Mesendoderm (in vitro differentiated cells): ENCODE results near the gene UNC119.

ENCODE experiments used
- DNase-seq: peaks from one replicate; pipeline ENCODE4 v3.0.0; 2013
- H2AK5ac ChIP-seq: 2 replicates; pipeline ENCODE4 v1.6.1; 2013; ENCODE audit warnings: low read length, inconsistent platforms
- H2BK120ac ChIP-seq: 2 replicates; pipeline ENCODE4 v1.6.1; 2013; ENCODE audit warnings: low read depth, mild to moderate bottlenecking, low read length, moderate library complexity, mixed read lengths
- H2BK15ac ChIP-seq: replicated peaks from 2 replicates; pipeline ENCODE4 v1.6.1; 2013; ENCODE audit warnings: low read depth, mild to moderate bottlenecking, moderate library complexity
- H2BK5ac ChIP-seq: 2 replicates; pipeline ENCODE4 v1.6.1; 2013; ENCODE audit warnings: low read length, inconsistent platforms
- H3K18ac ChIP-seq: 2 replicates; pipeline ENCODE4 v1.6.1; 2013; ENCODE audit warnings: mild to moderate bottlenecking, low read length, mixed read lengths
- H3K23ac ChIP-seq: one replicate; pipeline ENCODE4 v1.6.1; 2013; ENCODE audit warnings: low read length
- H3K27ac ChIP-seq: 2 replicates; pipeline ENCODE4 v1.5.1; 2013; ENCODE audit warnings: low read depth, mild to moderate bottlenecking, inconsistent platforms, low read length, moderate library complexity
- H3K27me3 ChIP-seq: 2 replicates; pipeline ENCODE4 v1.6.1; 2013; ENCODE audit warnings: low read length, control low read depth, mild to moderate bottlenecking, inconsistent platforms; ENCODE audit not compliant: insufficient read depth, poor library complexity
- H3K36me3 ChIP-seq: 2 replicates; pipeline ENCODE4 v1.6.1; 2013; ENCODE audit warnings: low read length, inconsistent platforms; ENCODE audit not compliant: control insufficient read depth, insufficient read depth
- H3K4ac ChIP-seq: one replicate; pipeline ENCODE4 v1.6.1; 2013; ENCODE audit warnings: low read depth, mild to moderate bottlenecking, low read length, moderate library complexity
- H3K4me1 ChIP-seq: 2 replicates; pipeline ENCODE4 v1.6.1; 2013; ENCODE audit warnings: low read depth, low read length, inconsistent platforms; ENCODE audit not compliant: control insufficient read depth
- H3K4me2 ChIP-seq: 2 replicates; pipeline ENCODE4 v1.6.1; 2013; ENCODE audit warnings: low read length
- H3K4me3 ChIP-seq: 2 replicates; pipeline ENCODE4 v1.5.1; 2013; ENCODE audit warnings: mild to moderate bottlenecking, low read length
- H3K56ac ChIP-seq: one replicate; pipeline ENCODE4 v1.6.1; 2013; ENCODE audit warnings: low read length
- H3K79me1 ChIP-seq: 2 replicates; pipeline ENCODE4 v1.6.1; 2013; ENCODE audit warnings: low read length, inconsistent platforms
- H3K79me2 ChIP-seq: 2 replicates; pipeline ENCODE4 v1.6.1; 2013; ENCODE audit warnings: mild to moderate bottlenecking, low read length; ENCODE audit not compliant: control insufficient read depth, insufficient read depth
- H3K9ac ChIP-seq: 2 replicates; pipeline ENCODE4 v1.6.1; 2013; ENCODE audit warnings: low read length, inconsistent platforms
- H4K5ac ChIP-seq: one replicate; pipeline ENCODE4 v1.6.1; 2013; ENCODE audit warnings: low read length
- H4K8ac ChIP-seq: one replicate; pipeline ENCODE4 v1.6.1; 2013; ENCODE audit warnings: low read depth, mild to moderate bottlenecking, control low read depth, low read length, moderate library complexity
- whole genome bisulfite sequencing: extraction: QIAGEN DNeasy Blood & Tissue Kit; methylation state at CpG from one replicate; pipeline ENCODE4 v1.1.7; 2013; ENCODE audit warnings: low lambda C conversion rate, missing lambda C conversion rate; ENCODE audit not compliant: insufficient coverage; ENCODE audit errors: extremely low coverage; 5-methylcytosine and 5-hydroxymethylcytosine counted together

The UNC119 gene

DNA sequence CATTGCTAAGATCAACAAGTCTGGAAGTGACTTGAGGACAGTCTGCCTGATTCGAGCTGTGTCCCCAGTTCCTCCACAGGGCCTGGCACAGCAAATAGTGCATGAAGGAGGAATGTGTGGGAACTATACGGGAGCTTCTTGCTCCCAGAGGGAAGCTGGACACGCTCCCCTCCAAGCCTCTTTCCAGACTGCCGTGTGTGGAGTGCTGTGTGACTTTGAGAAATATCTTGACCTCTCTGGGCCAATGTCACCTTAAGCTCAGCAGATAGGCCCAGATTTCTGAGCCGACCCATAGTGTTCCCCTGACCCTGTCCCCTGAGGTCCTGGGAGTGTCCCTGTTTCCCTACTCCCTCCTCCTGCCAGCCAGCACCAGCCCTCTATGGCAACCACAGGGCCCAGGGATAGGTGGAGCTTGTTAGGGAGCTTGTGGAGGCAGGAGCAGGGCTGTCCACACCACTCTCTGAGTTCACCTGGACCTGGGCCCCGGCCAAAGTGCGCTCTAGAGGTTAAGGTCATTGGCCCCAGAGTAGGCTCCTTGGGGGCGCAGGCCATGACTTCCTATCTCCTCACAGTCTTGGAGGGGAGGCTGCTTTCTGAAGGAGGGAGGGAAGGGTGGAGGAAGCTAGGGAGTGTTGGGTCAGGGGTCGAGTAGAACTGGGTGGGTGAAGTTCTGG lies 52.6 kb downstream of the UNC119 start:
- Histone ChIP-seq H2BK120ac (no peak overlapping the region), H3K4me2 (no peak overlapping the region), H3K56ac (no peak overlapping the region), H4K5ac (no peak overlapping the region), H3K79me1 (no peaks in the 10 kb centered on the region), H4K8ac (no peak overlapping the region), H3K4me1 (no peaks in the 10 kb centered on the region), H2AK5ac (no peak overlapping the region), H3K23ac (no peak overlapping the region), H3K27ac (no peak overlapping the region), H3K9ac (no peak overlapping the region), H3K27me3 (no peaks in the 10 kb centered on the region), H2BK15ac (no peak overlapping the region), H3K79me2 (no peaks in the 10 kb centered on the region), H2BK5ac (no peak overlapping the region), H3K4me3 (no peak overlapping the region), H3K4ac (no peak overlapping the region), H3K18ac (no peak overlapping the region), H3K36me3 (no peaks in the 10 kb centered on the region)
- no peak for DNase-seq
- WGBS: no CpG with 5 or more reads among the region's 9 CpGs

DNA sequence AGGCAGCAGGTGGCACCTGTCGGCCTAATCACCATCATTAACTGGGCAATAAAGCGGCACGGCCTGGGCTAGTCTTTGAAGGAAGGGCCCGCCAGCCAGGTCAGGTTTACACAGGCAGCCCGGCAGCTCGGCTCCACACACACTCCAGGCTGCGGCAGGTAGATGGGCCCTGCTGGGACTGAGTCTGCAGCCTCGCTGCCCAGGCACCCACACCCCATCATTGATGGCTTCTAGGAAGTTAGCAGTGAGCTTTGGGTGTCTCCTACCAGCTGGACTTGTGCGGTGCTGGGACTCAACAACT lies 53.1 kb downstream of the UNC119 start:
- Histone ChIP-seq H3K4me3 (no peak overlapping the region), H2AK5ac (no peak overlapping the region), H3K9ac (no peak overlapping the region), H3K4ac (no peak overlapping the region), H3K27ac (no peak overlapping the region), H3K56ac (no peak overlapping the region), H3K4me1 (no peaks in the 10 kb centered on the region), H3K79me2 (no peaks in the 10 kb centered on the region), H4K5ac (no peak overlapping the region), H2BK120ac (no peak overlapping the region), H3K79me1 (no peaks in the 10 kb centered on the region), H3K23ac (no peak overlapping the region), H3K4me2 (no peak overlapping the region), H2BK15ac (no peak overlapping the region), H4K8ac (no peak overlapping the region), H3K18ac (no peak overlapping the region), H2BK5ac (no peak overlapping the region), H3K36me3 (no peaks in the 10 kb centered on the region), H3K27me3 (no peaks in the 10 kb centered on the region)
- WGBS: no CpG with 5 or more reads among the region's 9 CpGs
- DNase-seq: no peak

DNA sequence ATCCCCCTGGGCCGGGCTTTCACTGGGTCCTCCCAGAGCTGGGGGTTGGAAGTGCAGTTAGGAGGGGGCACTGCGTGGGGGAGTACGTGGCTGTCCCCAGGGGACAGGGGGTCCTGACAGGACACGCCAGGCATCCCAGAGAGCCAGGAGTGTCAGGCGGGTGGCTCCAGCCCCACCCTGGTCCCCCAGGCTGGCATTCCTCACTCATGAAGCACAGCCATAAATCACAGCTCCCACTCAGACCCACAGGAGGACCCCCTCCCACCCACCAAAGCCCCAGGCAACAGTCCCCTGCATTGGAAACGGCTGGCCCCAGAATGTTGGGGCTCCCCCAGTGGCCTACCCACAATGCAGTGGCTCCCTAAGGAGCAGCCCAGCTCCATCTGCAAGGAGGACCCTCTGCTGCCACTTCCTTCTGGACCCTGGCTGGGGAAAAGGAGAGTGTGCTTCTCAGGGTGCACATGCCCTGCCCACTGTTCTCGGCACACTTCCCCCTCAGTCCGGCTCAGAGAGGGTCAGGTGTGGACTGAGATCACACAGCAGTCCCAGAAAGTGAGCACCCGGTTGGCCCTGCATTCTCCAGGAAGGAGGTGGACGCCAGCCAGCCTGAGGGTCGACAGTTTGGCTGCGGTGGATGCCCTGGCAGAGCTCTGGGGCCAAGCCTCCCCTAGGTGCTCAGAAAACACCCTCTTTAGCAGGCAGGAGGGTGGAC lies 53.6 kb downstream of the UNC119 start:
- Histone ChIP-seq H3K27me3 (no peaks in the 10 kb centered on the region), H3K4me1 (no peaks in the 10 kb centered on the region), H2BK120ac (no peak overlapping the region), H3K4me3 (no peak overlapping the region), H3K27ac (no peak overlapping the region), H2AK5ac (no peak overlapping the region), H3K36me3 (no peaks in the 10 kb centered on the region), H3K79me2 (no peaks in the 10 kb centered on the region), H4K8ac (no peak overlapping the region), H3K4me2 (no peak overlapping the region), H3K23ac (no peak overlapping the region), H2BK15ac (no peak overlapping the region), H3K4ac (no peak overlapping the region), H3K79me1 (no peaks in the 10 kb centered on the region), H3K56ac (peak overlapping the region; percentile 32), H3K9ac (no peak overlapping the region), H3K18ac (no peak overlapping the region), H4K5ac (no peak overlapping the region), H2BK5ac (no peak overlapping the region)
- DNase-seq: no peak
- WGBS: no CpG with 5 or more reads among the region's 12 CpGs

DNA sequence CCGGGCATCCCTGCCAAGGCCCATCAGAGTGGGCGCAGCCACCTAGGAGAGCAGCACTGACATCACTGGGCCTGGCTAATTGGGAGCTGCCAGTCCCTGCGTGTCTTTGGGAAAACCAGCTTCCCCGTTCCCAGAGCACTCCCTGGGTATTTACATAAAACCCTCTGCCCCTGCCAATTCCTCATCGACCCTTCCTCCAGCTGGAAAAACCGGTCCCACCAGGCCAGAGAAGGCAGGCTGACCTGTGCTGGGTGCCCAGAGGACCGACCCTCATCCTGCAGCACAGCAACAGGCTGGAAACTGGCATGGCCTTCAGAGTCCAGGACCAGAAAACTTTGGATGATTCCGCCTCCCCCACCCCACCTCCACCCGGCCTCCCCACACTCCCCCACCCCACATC lies 54.5 kb downstream of the UNC119 start:
- H3K27me3 ChIP-seq: no peaks in the 10 kb centered on the region
- H2AK5ac ChIP-seq: no peak overlapping the region
- H3K36me3 ChIP-seq: no peaks in the 10 kb centered on the region
- no peak overlapping the region for H2BK5ac ChIP-seq
- DNase-seq: peak; percentile 36
- no peak overlapping the region for H4K5ac ChIP-seq
- H3K56ac ChIP-seq: peak overlapping the region; percentile 42
- no peak overlapping the region for H3K27ac ChIP-seq
- H3K9ac ChIP-seq: no peak overlapping the region
- H3K4ac ChIP-seq: no peak overlapping the region
- no peaks in the 10 kb centered on the region for H3K79me1 ChIP-seq
- H3K4me1 ChIP-seq: no peaks in the 10 kb centered on the region
- no peak overlapping the region for H4K8ac ChIP-seq
- H3K23ac ChIP-seq: no peak overlapping the region
- no peak overlapping the region for H3K4me2 ChIP-seq
- H3K4me3 ChIP-seq: no peak overlapping the region
- no peak overlapping the region for H2BK120ac ChIP-seq
- no peaks in the 10 kb centered on the region for H3K79me2 ChIP-seq
- no peak overlapping the region for H2BK15ac ChIP-seq
- no CpG with 5 or more reads among the region's 9 CpGs for WGBS
- H3K18ac ChIP-seq: no peak overlapping the region
